Gastroesophageal sphincter (tissue), 3 donors: ENCODE results near the gene PISD.

Experiments
- CTCF ChIP-seq, 4 experiments: fragments of 200-600 bp in 2 of 4; fragments of 450-650 bp in 2 of 4; sonication (generic) in 1 of 4; IDR thresholded peaks; one replicate each; pipeline ENCODE4 v1.5.1; 2017 to 2019; ENCODE audit warnings: antibody characterized with exemption in 4 of 4, mild to moderate bottlenecking in 2 of 4, moderate library complexity in 2 of 4
- POLR2A ChIP-seq, 2 donors: fragments of 450-650 bp; IDR thresholded peaks; one replicate each; pipeline ENCODE4 v1.6.1; 2017; ENCODE audit warnings: antibody characterized with exemption in 2 of 2, mild to moderate bottlenecking in 2 of 2, moderate library complexity in 1 of 2
- POLR2AphosphoS5 ChIP-seq: sonication (generic); formaldehyde crosslinking; IDR thresholded peaks from one replicate; pipeline ENCODE4 v1.6.1; 2017; ENCODE audit warnings: antibody characterized with exemption

- no peak for TF ChIP-seq POLR2A (IDR thresholded peaks at IDR 0.05)
- TF ChIP-seq CTCF (IDR thresholded peaks at IDR 0.05), result peak in 1 of 4 experiments; percentile 3
- no peak for TF ChIP-seq POLR2AphosphoS5
Measured at GRCh38 chr22:31637447-31637890, 24.5 kb downstream of the PISD start.
